ENCODE measurements around the gene PXN. TPM values are rescaled to one million over a fixed set of nuclear protein-coding genes. Genes with fewer than 3 reads are reported as not detected.

The PXN gene
- 72.0 and 74.5 TPM in 2 replicates for total RNA-seq

DNA sequence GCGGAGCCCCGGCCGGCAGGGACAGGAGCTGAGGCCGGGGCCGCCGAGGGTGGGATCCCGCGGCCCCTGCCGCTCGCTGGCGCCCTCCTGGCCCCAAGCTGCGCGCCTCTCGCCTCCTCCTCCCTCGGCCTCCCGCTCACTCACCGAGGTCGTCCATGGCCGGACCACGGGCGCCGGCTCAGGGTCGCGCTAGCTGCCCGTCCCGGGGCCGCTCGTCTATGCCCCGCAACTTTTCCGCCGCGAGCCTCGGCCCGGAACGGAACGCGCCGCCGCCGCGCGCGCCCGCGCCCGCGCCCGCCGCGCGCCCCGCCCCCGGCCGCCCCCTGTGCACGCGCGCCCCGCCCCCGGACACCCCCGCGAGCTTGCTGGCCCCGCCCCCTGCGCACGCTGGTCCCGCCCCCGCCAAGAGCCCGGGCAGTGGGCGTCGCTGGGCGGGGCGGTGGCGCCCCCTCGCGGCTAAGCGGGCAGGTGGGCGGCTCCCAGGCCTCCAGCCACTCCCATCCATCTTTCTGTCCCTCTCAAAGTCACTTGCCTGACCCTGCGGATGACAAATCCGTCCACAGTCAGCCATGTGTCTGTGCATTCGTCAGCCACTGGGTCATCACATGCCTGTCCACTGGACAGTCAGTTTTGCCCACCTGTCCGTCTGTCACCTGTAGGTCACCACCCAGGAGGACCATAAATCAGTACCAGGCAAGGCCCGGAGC is at the start of gene PXN:
Gene PXN (minus strand): TSS at position 258 of the 707 bp plus-strand sequence. CDS start 101 bp downstream, at position 157.

GRCh38 chr12:120301962-120302815 is 36.7 kb upstream of the PXN start, which contains the start of gene SIRT4:
Gene SIRT4 (plus strand): TSS chr12:120302321. CDS start chr12:120303562, 1,241 bp downstream.

DNA sequence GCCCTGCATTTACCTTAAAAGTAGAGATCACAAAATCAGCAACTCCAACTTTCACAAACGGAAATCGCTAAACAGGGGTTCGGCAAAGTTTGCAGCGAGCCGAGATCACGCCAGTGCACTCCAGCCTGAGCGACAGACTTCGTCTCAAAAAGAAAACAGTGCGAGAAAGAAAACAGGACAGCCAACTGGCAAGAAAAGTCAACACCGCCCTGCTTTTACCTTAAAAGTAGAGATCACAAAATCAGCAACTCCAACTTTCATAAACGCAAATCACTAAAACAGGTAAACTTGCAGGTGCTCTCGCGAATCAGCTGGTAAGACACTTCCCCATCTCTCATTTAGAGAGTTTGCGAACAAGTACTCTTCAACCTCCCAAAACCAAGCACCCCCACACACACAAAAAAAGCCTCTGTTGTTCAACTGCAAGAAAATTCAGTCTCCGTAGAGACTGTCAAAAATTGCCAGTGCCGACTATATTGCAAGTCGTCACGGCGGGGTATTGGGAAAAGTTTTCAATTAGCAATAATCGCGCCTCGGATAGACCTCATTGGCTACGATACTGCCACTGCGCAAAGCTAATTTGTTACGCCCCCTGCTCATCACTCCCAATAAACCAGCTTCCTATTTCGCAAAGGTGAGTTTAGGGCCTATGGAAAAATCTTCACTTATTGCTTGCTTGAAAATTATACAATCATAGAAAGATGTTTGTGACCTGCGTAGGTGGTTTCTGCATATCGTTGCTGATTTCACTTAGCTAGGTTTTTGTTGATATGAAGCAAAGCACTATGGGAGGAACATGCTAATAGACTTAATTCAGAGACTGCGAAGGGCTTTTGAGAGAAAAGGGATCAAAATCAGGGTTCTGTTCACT is 27.4 kb upstream of the PXN start, which contains the start of gene RNU4-1:
Gene RNU4-1 (minus strand): TSS at position 577 of the 871 bp plus-strand sequence.

DNA sequence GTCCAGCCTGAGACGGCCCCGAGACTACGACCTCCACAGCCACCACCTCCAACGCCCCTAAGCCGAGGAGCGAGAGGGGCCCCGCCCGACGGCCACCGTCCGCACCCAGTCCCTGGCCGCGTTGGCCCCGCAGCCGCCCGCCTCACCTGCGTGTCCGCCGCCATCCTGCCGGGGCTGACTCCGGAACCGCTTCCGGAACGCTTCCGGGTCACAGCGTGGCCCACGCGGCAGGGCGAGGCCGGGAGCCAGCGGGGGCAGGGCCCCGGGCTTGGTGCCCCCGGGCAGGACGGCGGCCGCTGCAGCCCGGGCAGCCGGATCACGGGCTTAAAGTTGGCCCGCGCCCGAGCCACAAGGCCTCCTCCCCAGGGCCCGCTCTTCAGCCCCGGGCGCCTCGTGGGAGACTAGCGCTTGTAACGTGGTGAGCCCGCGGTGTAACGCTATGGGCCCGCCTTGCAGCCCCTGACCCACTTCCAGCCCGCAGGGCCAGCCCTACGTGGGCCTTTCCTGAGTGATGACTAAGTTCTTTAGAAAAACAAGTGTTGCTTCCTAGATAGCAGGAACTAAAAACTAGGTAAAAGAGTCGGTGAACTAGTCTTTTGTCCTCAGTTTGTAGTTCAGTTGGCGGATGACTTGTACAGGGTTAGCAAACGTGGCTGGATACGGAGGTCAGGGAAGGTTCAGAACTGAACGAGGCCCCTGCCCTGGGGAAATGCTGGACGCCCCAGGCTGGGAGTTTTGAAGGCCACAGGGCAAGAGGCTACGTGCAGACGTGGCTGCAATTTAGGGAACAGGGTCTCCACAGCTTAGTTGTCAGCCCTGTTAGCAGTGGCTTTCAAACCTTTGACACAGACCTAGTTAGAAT is 70.8 kb downstream of the PXN start, which contains the start of gene GCN1:
Gene GCN1 (minus strand): TSS at position 182 of the 862 bp plus-strand sequence. CDS start 18 bp downstream, at position 164.

Other genes with a start within 250 kb of the PXN start
- 33.6 and 35.2 TPM in 2 replicates for gene RAB35, start 149.0 kb downstream of the PXN start, total RNA-seq
- gene GCN1, start 71.0 kb downstream of the PXN start, total RNA-seq = 65.0 and 68.4 TPM in 2 replicates
- 6,662 and 7,212 TPM in 2 replicates for gene RPLP0, start 64.6 kb downstream of the PXN start, total RNA-seq
- under 0.01 TPM in 2 replicates for gene RNU4-2, start 26.2 kb upstream of the PXN start, total RNA-seq
- under 0.01 TPM in 2 replicates for gene RNU4-1, start 27.5 kb upstream of the PXN start, total RNA-seq
- gene SIRT4, start 36.6 kb upstream of the PXN start, total RNA-seq = 0.59 and 1.5 TPM in 2 replicates
- not detected in 2 replicates for gene PLA2G1B, start 62.0 kb upstream of the PXN start, total RNA-seq
- gene MSI1, start 103.4 kb upstream of the PXN start, total RNA-seq = 0.17 and 0.30 TPM in 2 replicates
- gene COX6A1, start 172.4 kb upstream of the PXN start, total RNA-seq = 821 and 928 TPM in 2 replicates
- gene TRIAP1, start 180.7 kb upstream of the PXN start, total RNA-seq = 27.8 and 34.6 TPM in 2 replicates
- 16.1 and 18.3 TPM in 2 replicates for gene GATC, start 180.7 kb upstream of the PXN start, total RNA-seq
- gene SRSF9, start 204.0 kb upstream of the PXN start, total RNA-seq = 97.1 and 100 TPM in 2 replicates
- 357 and 400 TPM in 2 replicates for gene DYNLL1, start 230.4 kb upstream of the PXN start, total RNA-seq

Measured in bronchus fibroblast of lung (primary cell).